ENCODE results near the gene CDH8.
"Not testable (repeated sequence)": the region's sequence is repeated elsewhere in the genome, so short reads cannot be mapped to it uniquely, and the experiment has no call there.

Gene CDH8

GRCh38 chr16:61763013-61763412, 273.2 kb downstream of the CDH8 start:
- FAIRE-seq: no peak

- FAIRE-seq: no peak
Measured at GRCh38 chr16:61730997-61731396, 305.2 kb downstream of the CDH8 start.

- no peak for FAIRE-seq
Measured at GRCh38 chr16:61726701-61727100, 309.5 kb downstream of the CDH8 start.

GRCh38 chr16:61726125-61726524, 310.1 kb downstream of the CDH8 start:
- no peak for FAIRE-seq

GRCh38 chr16:61721544-61721943, 314.7 kb downstream of the CDH8 start:
- FAIRE-seq: no peak

- FAIRE-seq: no peak
Measured at GRCh38 chr16:61715393-61715792, 320.8 kb downstream of the CDH8 start.

GRCh38 chr16:61713787-61714186, 322.5 kb downstream of the CDH8 start:
- FAIRE-seq: no peak

- FAIRE-seq: not testable (repeated sequence)
Measured at GRCh38 chr16:61699640-61700039, 336.6 kb downstream of the CDH8 start.

GRCh38 chr16:61684541-61684940, 351.7 kb downstream of the CDH8 start:
- FAIRE-seq: no peak

GRCh38 chr16:61681673-61682072, 354.6 kb downstream of the CDH8 start:
- no peak for FAIRE-seq

GRCh38 chr16:61681124-61681523, 355.1 kb downstream of the CDH8 start:
- no peak for FAIRE-seq

GRCh38 chr16:61678182-61678581, 358.1 kb downstream of the CDH8 start:
- FAIRE-seq: no peak

GRCh38 chr16:61677776-61678175, 358.5 kb downstream of the CDH8 start:
- FAIRE-seq: no peak

- FAIRE-seq: no peak
Measured at GRCh38 chr16:61676740-61677139, 359.5 kb downstream of the CDH8 start.

- FAIRE-seq: no peak
Measured at GRCh38 chr16:61671161-61671560, 365.1 kb downstream of the CDH8 start.

- FAIRE-seq: no peak
Measured at GRCh38 chr16:61665512-61665911, 370.7 kb downstream of the CDH8 start.

GRCh38 chr16:61659936-61660335, 376.3 kb downstream of the CDH8 start:
- FAIRE-seq: no peak

GRCh38 chr16:61654962-61655361, 381.3 kb downstream of the CDH8 start:
- FAIRE-seq: no peak

GRCh38 chr16:61653544-61653943, 382.7 kb downstream of the CDH8 start:
- no peak for FAIRE-seq

GRCh38 chr16:61645561-61645960, 390.7 kb downstream of the CDH8 start:
- no peak for FAIRE-seq

GRCh38 chr16:61644736-61645135, 391.5 kb downstream of the CDH8 start:
- FAIRE-seq: no peak

GRCh38 chr16:61617219-61617783, 418.9 kb downstream of the CDH8 start:
- FAIRE-seq: no peak

GRCh38 chr16:61616088-61616487, 420.1 kb downstream of the CDH8 start:
- no peak for FAIRE-seq

- FAIRE-seq: no peak
Measured at GRCh38 chr16:61611847-61612491, 424.3 kb downstream of the CDH8 start.

GRCh38 chr16:61606581-61606980, 429.7 kb downstream of the CDH8 start:
- FAIRE-seq: no peak
